IPS-15b (cell line): ENCODE measurements around the gene ROBO1.

Source experiments
- H3K27me3 ChIP-seq: one replicate; pipeline ENCODE4 v1.6.1; 2013; ENCODE audit warnings: low read length; ENCODE audit not compliant: control insufficient read depth, insufficient read depth
- H3K36me3 ChIP-seq: one replicate; pipeline ENCODE4 v1.6.1; 2013; ENCODE audit warnings: low read length; ENCODE audit not compliant: control insufficient read depth, insufficient read depth
- H3K4me1 ChIP-seq: one replicate; pipeline ENCODE4 v1.6.1; 2013; ENCODE audit warnings: mild to moderate bottlenecking, low read length; ENCODE audit not compliant: control insufficient read depth, insufficient read depth
- H3K4me3 ChIP-seq: one replicate; pipeline ENCODE4 v1.5.1; 2013; ENCODE audit warnings: low read depth, low read length
- H3K9ac ChIP-seq: one replicate; pipeline ENCODE4 v1.6.1; 2013; ENCODE audit warnings: low read depth, mild to moderate bottlenecking, low read length
- H3K9me3 ChIP-seq: one replicate; pipeline ENCODE4 v1.6.1; 2013; ENCODE audit warnings: mild to moderate bottlenecking, low read length; ENCODE audit not compliant: control insufficient read depth, insufficient read depth

The ROBO1 gene

GRCh38 chr3:78870484-78870883, 897.3 kb downstream of the ROBO1 start:
- no peaks in the 10 kb centered on the region for H3K27me3 ChIP-seq
- no peaks in the 10 kb centered on the region for H3K36me3 ChIP-seq
- H3K4me1 ChIP-seq: peaks cover 25% of the 10 kb centered on the region
- H3K9ac ChIP-seq: no peak overlapping the region
- H3K9me3 ChIP-seq: no peaks in the 10 kb centered on the region
- no peak overlapping the region for H3K4me3 ChIP-seq

DNA sequence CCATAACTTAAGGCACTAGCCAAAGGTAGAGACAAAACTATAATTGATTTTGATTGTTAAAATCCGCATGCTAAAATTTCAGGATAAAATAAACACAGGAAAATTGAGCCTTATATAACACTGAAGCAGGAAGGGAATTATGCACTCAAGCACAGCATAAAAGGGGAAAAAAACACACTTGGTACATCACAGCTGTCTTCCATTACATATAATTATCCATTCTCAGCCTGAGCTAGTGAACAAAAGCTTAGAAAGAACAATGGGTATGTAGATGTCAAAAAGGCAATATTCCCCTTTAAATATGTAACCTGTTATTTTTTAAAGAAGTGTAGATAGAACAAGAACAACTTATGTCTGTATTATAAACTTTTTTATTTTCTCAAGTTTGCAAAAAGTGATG, 899.2 kb downstream of the ROBO1 start:
- Histone ChIP-seq H3K9me3 (no peaks in the 10 kb centered on the region), H3K9ac (no peak overlapping the region), H3K36me3 (no peaks in the 10 kb centered on the region), H3K4me3 (no peak overlapping the region), H3K4me1 (peaks cover 23% of the 10 kb centered on the region), H3K27me3 (no peaks in the 10 kb centered on the region)

- Histone ChIP-seq H3K4me1 (peaks cover 21% of the 10 kb centered on the region), H3K4me3 (no peak overlapping the region), H3K27me3 (no peaks in the 10 kb centered on the region), H3K9me3 (no peaks in the 10 kb centered on the region), H3K36me3 (no peaks in the 10 kb centered on the region), H3K9ac (no peak overlapping the region)
Observed at GRCh38 chr3:78867409-78868372, 900.1 kb downstream of the ROBO1 start.

- Histone ChIP-seq H3K36me3 (no peaks in the 10 kb centered on the region), H3K4me3 (no peak overlapping the region), H3K4me1 (peaks cover 4% of the 10 kb centered on the region), H3K9me3 (no peaks in the 10 kb centered on the region), H3K27me3 (no peaks in the 10 kb centered on the region), H3K9ac (no peak overlapping the region)
Observed at GRCh38 chr3:78863306-78864203, 904.2 kb downstream of the ROBO1 start.

DNA sequence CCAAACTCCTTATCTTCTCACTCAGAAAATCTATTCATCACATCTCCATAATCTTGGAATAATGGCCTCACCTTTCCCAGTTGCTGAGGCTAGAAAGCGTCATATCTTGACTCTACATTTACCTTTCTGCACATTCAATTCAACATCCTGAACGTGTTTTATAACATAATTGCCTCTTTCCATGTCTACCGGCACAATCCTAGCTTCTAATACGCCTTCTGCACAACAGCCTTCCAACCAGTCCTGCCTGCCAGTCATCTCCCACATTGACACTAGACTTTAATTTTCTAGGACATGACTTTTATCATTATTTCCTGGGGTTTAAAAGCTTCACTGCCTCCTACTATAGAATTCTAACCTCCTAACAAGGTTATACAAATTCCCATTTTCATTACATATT, 906.6 kb downstream of the ROBO1 start:
- Histone ChIP-seq H3K9ac (no peak overlapping the region), H3K27me3 (no peaks in the 10 kb centered on the region), H3K4me3 (no peak overlapping the region), H3K9me3 (no peaks in the 10 kb centered on the region), H3K36me3 (no peaks in the 10 kb centered on the region), H3K4me1 (peaks cover 3% of the 10 kb centered on the region)

GRCh38 chr3:78860567-78860966, 907.2 kb downstream of the ROBO1 start:
- Histone ChIP-seq H3K4me3 (no peak overlapping the region), H3K9me3 (no peaks in the 10 kb centered on the region), H3K9ac (no peak overlapping the region), H3K27me3 (no peaks in the 10 kb centered on the region), H3K4me1 (peaks cover 3% of the 10 kb centered on the region), H3K36me3 (no peaks in the 10 kb centered on the region)

DNA sequence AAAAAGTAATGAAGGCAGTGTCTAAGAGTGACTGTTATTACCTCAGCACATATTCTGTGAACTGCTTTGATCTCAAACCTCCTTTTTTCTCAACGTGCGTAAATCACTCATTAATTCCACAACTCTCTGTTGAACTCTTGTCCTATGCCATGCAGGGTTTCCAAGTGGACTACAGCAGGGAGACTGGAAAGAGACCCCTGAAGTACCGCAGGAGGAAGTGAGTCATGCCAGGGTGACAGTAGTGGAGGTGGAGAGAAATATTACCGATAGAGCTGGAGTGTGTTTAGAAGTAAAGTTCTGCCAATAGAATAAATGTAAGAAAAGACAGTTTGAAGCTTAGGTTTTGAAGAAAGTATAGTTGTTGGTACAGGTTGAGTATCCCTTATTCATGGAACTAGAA, 908.9 kb downstream of the ROBO1 start:
- Histone ChIP-seq H3K27me3 (no peaks in the 10 kb centered on the region), H3K9me3 (no peaks in the 10 kb centered on the region), H3K4me3 (no peak overlapping the region), H3K4me1 (peaks cover 6% of the 10 kb centered on the region), H3K9ac (no peak overlapping the region), H3K36me3 (no peaks in the 10 kb centered on the region)

DNA sequence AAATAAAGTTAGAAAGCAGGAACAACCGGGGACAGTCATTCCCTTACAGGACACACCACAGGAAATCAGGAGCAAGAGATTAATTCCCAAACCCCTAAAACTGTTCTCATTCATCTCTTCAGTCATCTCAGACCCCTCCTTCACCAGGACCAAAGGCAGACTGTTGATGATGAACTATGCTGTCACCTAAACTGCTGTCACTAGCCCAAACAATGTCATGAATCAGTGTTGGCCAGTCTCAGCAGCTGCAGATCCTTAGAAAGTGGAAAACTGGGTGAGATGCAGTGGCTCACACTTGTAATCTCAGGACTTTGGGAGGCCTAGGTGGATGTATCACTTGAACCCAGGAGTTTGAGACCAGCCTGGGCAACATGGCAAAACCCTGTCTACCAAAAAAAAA, 909.6 kb downstream of the ROBO1 start:
- Histone ChIP-seq H3K9ac (no peak overlapping the region), H3K36me3 (no peaks in the 10 kb centered on the region), H3K4me3 (no peak overlapping the region), H3K27me3 (no peaks in the 10 kb centered on the region), H3K4me1 (peaks cover 6% of the 10 kb centered on the region), H3K9me3 (no peaks in the 10 kb centered on the region)

DNA sequence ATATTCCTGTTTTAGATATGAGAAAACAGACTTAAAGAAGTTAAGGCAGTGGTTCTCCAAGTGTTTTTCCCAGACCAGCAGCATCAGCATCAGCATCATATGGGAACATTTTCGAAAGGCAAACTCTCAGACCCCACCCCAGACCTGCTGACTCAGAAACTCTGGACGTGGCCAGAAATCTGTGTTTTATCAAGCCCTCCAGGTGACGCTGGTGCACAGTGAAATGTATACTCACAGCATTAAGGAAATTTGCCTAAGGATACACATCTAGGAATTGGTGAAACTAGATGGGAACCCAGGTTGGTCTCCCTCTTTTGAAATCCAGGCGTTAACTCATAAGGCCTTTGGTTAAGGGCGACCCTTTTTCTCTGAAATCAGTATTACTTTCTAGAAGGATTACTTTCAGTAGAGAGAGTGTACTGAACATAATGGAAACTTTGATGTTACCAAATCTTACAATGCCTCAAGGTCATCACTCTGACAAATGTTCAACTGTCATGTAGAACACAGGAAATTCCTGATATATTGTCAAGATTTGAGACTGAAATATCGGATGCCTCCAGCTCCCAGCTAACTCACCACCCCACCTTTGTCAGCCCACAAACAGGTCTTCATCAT, 910.2 kb downstream of the ROBO1 start:
- Histone ChIP-seq H3K4me3 (no peak overlapping the region), H3K36me3 (no peaks in the 10 kb centered on the region), H3K4me1 (peaks cover 6% of the 10 kb centered on the region)

GRCh38 chr3:78856164-78856563, 911.6 kb downstream of the ROBO1 start:
- Histone ChIP-seq H3K4me3 (no peak overlapping the region), H3K9ac (no peak overlapping the region), H3K4me1 (peaks cover 6% of the 10 kb centered on the region), H3K36me3 (no peaks in the 10 kb centered on the region), H3K27me3 (no peaks in the 10 kb centered on the region), H3K9me3 (no peaks in the 10 kb centered on the region)

More for the DNA sequence above, 910.2 kb downstream of the ROBO1 start:
- no peaks in the 10 kb centered on the region for H3K9me3 ChIP-seq
- no peak overlapping the region for H3K9ac ChIP-seq
- no peaks in the 10 kb centered on the region for H3K27me3 ChIP-seq

GRCh38 chr3:78855190-78855589, 912.6 kb downstream of the ROBO1 start:
- Histone ChIP-seq H3K36me3 (no peaks in the 10 kb centered on the region), H3K9me3 (no peaks in the 10 kb centered on the region), H3K4me1 (peaks cover 6% of the 10 kb centered on the region), H3K4me3 (no peak overlapping the region), H3K9ac (no peak overlapping the region), H3K27me3 (no peaks in the 10 kb centered on the region)
